ENCODE measurements around the gene CGNL1. TPM values are rescaled to one million over a fixed set of nuclear protein-coding genes. Genes with fewer than 3 reads are reported as not detected.

Gene CGNL1
- total RNA-seq, 2 donors from 2014 or later: not detected

DNA sequence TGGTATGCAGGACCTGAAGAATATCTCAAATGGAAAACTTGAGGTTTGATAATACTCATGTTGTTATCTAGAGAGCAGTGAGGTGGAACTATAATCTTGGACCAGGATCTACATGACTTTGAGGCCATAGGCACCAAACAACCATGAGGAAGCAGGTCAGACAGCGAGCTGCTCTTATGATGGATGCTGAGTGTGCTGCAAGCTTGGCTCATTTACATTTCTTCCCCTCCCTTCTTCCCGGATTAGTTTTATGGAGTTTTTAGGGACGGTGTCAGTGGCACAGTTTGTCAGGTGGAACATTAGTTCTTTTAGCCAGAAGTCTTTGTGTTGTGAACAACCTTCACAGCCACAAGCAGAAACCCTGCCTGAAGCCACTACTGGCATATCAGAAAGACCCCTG, 207.4 kb downstream of the CGNL1 start:
- Mint-ChIP-seq H3K36me3 (ENCODE audit: insufficient read depth in 2 of 2) (peaks cover 11 to 13% of the 10 kb centered on the region in 2 donors), H3K27ac (no peak overlapping the region), H3K27me3 (ENCODE audit: low read depth) (peaks cover 19% of the 10 kb centered on the region), H3K4me1 (ENCODE audit: low read depth) (peaks cover 28% of the 10 kb centered on the region), H3K4me3 (no peak overlapping the region), H3K9me3 (peaks cover 8 to 14% of the 10 kb centered on the region in 2 donors)
- DNase-seq (no peak), ATAC-seq (replicated peaks in 1 of 2) (no peak)

GRCh38 chr15:57586661-57587424, 210.5 kb downstream of the CGNL1 start:
- Mint-ChIP-seq H3K9me3 (peaks cover 8 to 14% of the 10 kb centered on the region in 2 donors), H3K36me3 (ENCODE audit: insufficient read depth in 2 of 2) (peaks cover 10 to 13% of the 10 kb centered on the region in 2 donors), H3K4me3 (peak overlapping the region in 1 of 2 donors; percentile 2), H3K4me1 (ENCODE audit: low read depth) (peaks cover 43% of the 10 kb centered on the region), H3K27ac (peak overlapping the region; percentile 33), H3K27me3 (ENCODE audit: low read depth) (peaks cover 29% of the 10 kb centered on the region)
- peak; percentile 67 to 71 for ATAC-seq (replicated peaks in 1 of 2)
- no peak for DNase-seq

DNA sequence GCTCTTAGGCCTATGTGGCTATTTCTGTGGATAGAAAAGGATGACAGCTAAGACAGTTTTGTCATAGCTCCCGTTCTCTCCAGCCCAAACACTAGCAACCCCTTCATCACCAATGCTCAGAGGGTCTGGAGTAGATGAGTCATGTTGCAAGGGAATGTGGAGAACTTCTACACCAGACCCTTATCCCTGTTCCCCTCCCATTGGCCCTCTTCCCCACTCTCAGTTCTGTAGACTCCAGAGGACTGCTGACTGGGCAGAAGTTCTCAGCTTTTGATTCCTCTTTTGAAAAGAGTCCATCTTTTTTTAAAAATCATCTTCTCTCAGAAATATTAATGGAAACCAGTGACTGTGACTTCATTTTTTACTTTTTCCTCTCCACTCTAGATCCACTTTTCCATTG, 213.0 kb downstream of the CGNL1 start:
- ATAC-seq (replicated peaks in 1 of 2) (no peak), DNase-seq (no peak)
- no peaks in the 10 kb centered on the region for H3K36me3 Mint-ChIP-seq (ENCODE audit: insufficient read depth in 2 of 2)
- peaks cover 26% of the 10 kb centered on the region for H3K27me3 Mint-ChIP-seq (ENCODE audit: low read depth)
- no peak overlapping the region for H3K4me3 Mint-ChIP-seq
- H3K27ac Mint-ChIP-seq: no peak overlapping the region
- H3K9me3 Mint-ChIP-seq: no peaks in the 10 kb centered on the region
- peaks cover 43% of the 10 kb centered on the region for H3K4me1 Mint-ChIP-seq (ENCODE audit: low read depth)

- H3K9me3 Mint-ChIP-seq: no peaks in the 10 kb centered on the region
- no peaks in the 10 kb centered on the region for H3K36me3 Mint-ChIP-seq (ENCODE audit: insufficient read depth in 2 of 2)
- H3K27me3 Mint-ChIP-seq (ENCODE audit: low read depth): peaks cover 26% of the 10 kb centered on the region
- no peak for DNase-seq
- H3K4me1 Mint-ChIP-seq (ENCODE audit: low read depth): peaks cover 43% of the 10 kb centered on the region
- peak overlapping the region in 1 of 2 donors; percentile 25 for H3K4me3 Mint-ChIP-seq
- ATAC-seq (replicated peaks in 1 of 2): no peak
- H3K27ac Mint-ChIP-seq: no peak overlapping the region
Measured at GRCh38 chr15:57589754-57590153, 213.4 kb downstream of the CGNL1 start.

GRCh38 chr15:57591237-57591821, 215.0 kb downstream of the CGNL1 start:
- Mint-ChIP-seq H3K9me3 (no peaks in the 10 kb centered on the region), H3K4me1 (ENCODE audit: low read depth) (peaks cover 38% of the 10 kb centered on the region), H3K27me3 (ENCODE audit: low read depth) (peaks cover 21% of the 10 kb centered on the region), H3K36me3 (ENCODE audit: insufficient read depth in 2 of 2) (no peaks in the 10 kb centered on the region), H3K27ac (no peak overlapping the region), H3K4me3 (peak overlapping the region; percentile 74 to 81)
- ATAC-seq (replicated peaks in 1 of 2) (peak; percentile 36 to 63), DNase-seq (peak; percentile 5 to 39)

GRCh38 chr15:57591822-57592367, 215.6 kb downstream of the CGNL1 start, which contains the start of gene MYZAP:
Gene MYZAP (plus strand): TSS chr15:57591904. CDS start chr15:57592035, 131 bp downstream.
- DNase-seq (peak; percentile 52), ATAC-seq (replicated peaks in 1 of 2) (peak; percentile 85 to 87)
- Mint-ChIP-seq H3K27ac (no peak within 1 kb of the TSS), H3K9me3 (no peaks in the 10 kb centered on the region), H3K36me3 (ENCODE audit: insufficient read depth in 2 of 2) (no peaks in the 10 kb centered on the region), H3K4me3 (peak within 1 kb of the TSS; percentile 74 to 81), H3K27me3 (ENCODE audit: low read depth) (peaks cover 21% of the 10 kb centered on the region), H3K4me1 (ENCODE audit: low read depth) (peaks cover 33% of the 10 kb centered on the region)

DNA sequence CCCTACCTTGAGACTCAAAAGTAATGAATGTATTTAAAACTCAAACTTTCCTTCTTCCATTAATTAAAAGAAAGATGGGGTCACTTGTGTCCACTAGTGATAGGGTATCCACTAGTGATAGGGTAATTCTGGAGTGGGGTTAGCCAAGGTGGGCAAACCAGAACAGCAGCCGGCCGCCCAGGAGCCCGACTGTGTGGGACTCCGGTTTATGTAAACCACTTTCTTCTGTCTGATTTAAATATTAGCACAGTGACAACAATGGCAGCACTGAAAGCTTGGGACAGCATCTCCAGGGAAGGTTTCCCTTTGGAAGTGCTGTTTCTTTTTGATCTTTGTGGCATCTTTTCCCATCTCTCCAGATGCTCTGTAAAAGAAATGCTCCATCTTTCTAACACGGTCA, 216.1 kb downstream of the CGNL1 start:
- ATAC-seq (replicated peaks in 1 of 2) (no peak), DNase-seq (no peak)
- no peak overlapping the region for H3K27ac Mint-ChIP-seq
- no peaks in the 10 kb centered on the region for H3K9me3 Mint-ChIP-seq
- H3K4me1 Mint-ChIP-seq (ENCODE audit: low read depth): peaks cover 27% of the 10 kb centered on the region
- no peaks in the 10 kb centered on the region for H3K36me3 Mint-ChIP-seq (ENCODE audit: insufficient read depth in 2 of 2)
- peaks cover 21% of the 10 kb centered on the region for H3K27me3 Mint-ChIP-seq (ENCODE audit: low read depth)
- H3K4me3 Mint-ChIP-seq: peak overlapping the region; percentile 34 to 55

DNA sequence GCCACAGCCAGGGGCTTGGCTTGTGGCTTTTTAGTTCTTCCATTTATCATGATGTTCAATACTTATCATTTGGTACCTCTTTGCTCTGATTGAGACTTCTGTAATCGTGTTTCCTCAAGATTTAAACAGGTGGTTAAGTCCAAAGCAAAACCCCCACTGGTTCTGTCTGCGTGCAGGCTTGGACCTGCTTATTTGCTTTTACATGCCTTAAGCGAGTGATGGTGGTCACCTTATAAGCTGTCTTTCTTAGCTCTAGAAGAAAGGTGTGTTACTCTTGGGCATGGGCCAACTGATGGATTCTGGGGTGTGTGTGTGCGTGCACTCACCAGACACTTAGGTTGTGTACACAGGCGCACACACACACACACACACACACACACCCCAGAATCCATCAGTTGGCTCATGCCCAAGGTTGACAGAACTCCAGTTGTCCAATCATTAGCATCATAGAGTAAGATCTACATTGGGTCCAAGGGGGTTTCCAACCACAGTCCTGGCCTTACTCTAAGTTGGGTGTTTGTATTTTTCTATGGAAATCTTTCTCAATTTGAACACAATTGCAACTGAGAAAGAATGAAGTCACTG, 216.6 kb downstream of the CGNL1 start:
- H3K27me3 Mint-ChIP-seq (ENCODE audit: low read depth): peaks cover 21% of the 10 kb centered on the region
- peaks cover 22% of the 10 kb centered on the region for H3K4me1 Mint-ChIP-seq (ENCODE audit: low read depth)
- H3K9me3 Mint-ChIP-seq: no peaks in the 10 kb centered on the region
- peak overlapping the region; percentile 34 to 45 for H3K4me3 Mint-ChIP-seq
- H3K27ac Mint-ChIP-seq: no peak overlapping the region
- DNase-seq (no peak), ATAC-seq (replicated peaks in 1 of 2) (no peak)
- no peaks in the 10 kb centered on the region for H3K36me3 Mint-ChIP-seq (ENCODE audit: insufficient read depth in 2 of 2)

GRCh38 chr15:57594479-57594878, 218.2 kb downstream of the CGNL1 start:
- ATAC-seq (replicated peaks in 1 of 2) (no peak), DNase-seq (no peak)
- no peaks in the 10 kb centered on the region for H3K36me3 Mint-ChIP-seq (ENCODE audit: insufficient read depth in 2 of 2)
- H3K4me1 Mint-ChIP-seq (ENCODE audit: low read depth): peaks cover 13% of the 10 kb centered on the region
- H3K9me3 Mint-ChIP-seq: no peaks in the 10 kb centered on the region
- no peak overlapping the region for H3K4me3 Mint-ChIP-seq
- no peak overlapping the region for H3K27ac Mint-ChIP-seq
- peaks cover 21% of the 10 kb centered on the region for H3K27me3 Mint-ChIP-seq (ENCODE audit: low read depth)

- H3K9me3 Mint-ChIP-seq: no peaks in the 10 kb centered on the region
- ATAC-seq (replicated peaks in 1 of 2) (no peak), DNase-seq (no peak)
- peaks cover 13% of the 10 kb centered on the region for H3K27me3 Mint-ChIP-seq (ENCODE audit: low read depth)
- H3K4me3 Mint-ChIP-seq: no peak overlapping the region
- H3K36me3 Mint-ChIP-seq (ENCODE audit: insufficient read depth in 2 of 2): no peaks in the 10 kb centered on the region
- no peak overlapping the region for H3K27ac Mint-ChIP-seq
- peaks cover 7% of the 10 kb centered on the region for H3K4me1 Mint-ChIP-seq (ENCODE audit: low read depth)
Measured at GRCh38 chr15:57595011-57595866, 218.9 kb downstream of the CGNL1 start.

DNA sequence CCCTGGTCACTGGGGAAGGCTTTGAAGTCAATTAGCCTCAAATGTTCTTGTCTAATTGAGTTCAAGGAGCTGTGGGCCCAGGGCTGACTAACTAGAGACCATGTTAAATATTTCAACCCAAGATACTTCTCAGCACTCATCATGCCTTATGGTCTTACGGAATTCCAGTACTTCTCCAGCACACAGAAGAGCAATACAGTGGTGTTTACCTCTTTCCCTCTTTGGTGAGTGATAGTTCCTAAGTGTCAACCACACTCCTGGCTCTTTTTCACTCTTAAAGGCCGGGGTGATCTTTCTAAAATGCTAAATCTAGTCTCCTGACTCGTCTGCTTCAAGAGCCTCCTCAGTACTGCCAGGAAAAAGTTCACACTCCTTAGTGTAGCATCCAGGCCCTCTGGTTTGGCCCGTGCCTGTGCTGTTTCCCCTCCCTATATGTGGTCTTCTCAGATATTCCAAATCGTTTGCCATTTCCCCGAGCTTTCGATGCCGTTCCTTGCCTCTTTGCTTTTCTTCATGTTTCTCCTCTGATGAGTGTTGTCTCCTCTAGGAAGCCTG, 220.1 kb downstream of the CGNL1 start:
- no peak for ATAC-seq (replicated peaks in 1 of 2)
- no peak for DNase-seq
- no peaks in the 10 kb centered on the region for H3K36me3 Mint-ChIP-seq (ENCODE audit: insufficient read depth in 2 of 2)
- H3K27ac Mint-ChIP-seq: no peak overlapping the region
- H3K4me1 Mint-ChIP-seq (ENCODE audit: low read depth): peaks cover 1% of the 10 kb centered on the region
- H3K9me3 Mint-ChIP-seq: no peaks in the 10 kb centered on the region
- peaks cover 8% of the 10 kb centered on the region for H3K27me3 Mint-ChIP-seq (ENCODE audit: low read depth)
- no peak overlapping the region for H3K4me3 Mint-ChIP-seq

- DNase-seq: no peak
- no peak overlapping the region for H3K4me3 Mint-ChIP-seq
- H3K27ac Mint-ChIP-seq: no peak overlapping the region
- H3K4me1 Mint-ChIP-seq (ENCODE audit: low read depth): no peaks in the 10 kb centered on the region
- no peak for ATAC-seq (replicated peaks in 1 of 2)
- H3K36me3 Mint-ChIP-seq (ENCODE audit: insufficient read depth in 2 of 2): no peaks in the 10 kb centered on the region
- peaks cover 10% of the 10 kb centered on the region for H3K27me3 Mint-ChIP-seq (ENCODE audit: low read depth)
- no peaks in the 10 kb centered on the region for H3K9me3 Mint-ChIP-seq
Measured at GRCh38 chr15:57596978-57597377, 220.7 kb downstream of the CGNL1 start.
